IMR-90 (cell line): ENCODE data around the gene PSMA6. TPM values are rescaled to one million over a fixed set of nuclear protein-coding genes. Genes with fewer than 3 reads are reported as not detected.
A peak's percentile ranks its signal among the peaks of the same experiment; 100 is the strongest.

ENCODE experiments used
- ATAC-seq: fragments of 200-7000 bp; cut with Tn5 transposase; 2 replicates; pipeline ENCODE4 v1.9.1; 2020; ENCODE audit warnings: low read depth, mild to moderate bottlenecking, moderate library complexity
- BruUV-seq: library from RNA; stranded (reverse); fragments of 400-500 nt; replicated peaks from 2 replicates; lab custom pipeline; 2021; lab: Mats Ljungman, UMichigan
- CTCF ChIA-PET: fragments of 300-600 bp; formaldehyde crosslinking; extraction: SDS; loops from one replicate; lab custom pipeline; 2021; ENCODE audit warnings: antibody characterized with exemption; lab: Yijun Ruan, JAX
- POLR2A ChIA-PET: fragments of 300-600 bp; sonication (Branson Sonifier 250); formaldehyde crosslinking; loops from one replicate; lab custom pipeline; 2022; ENCODE audit warnings: antibody characterized with exemption; ENCODE audit not compliant: unreplicated experiment; lab: Charles Lee
- DNase-seq: peaks from one replicate; pipeline ENCODE4 v3.0.0; 2013
- H2AFZ ChIP-seq: replicated peaks from 2 replicates; pipeline ENCODE3; 2013; ENCODE audit warnings: low read length, mild to moderate bottlenecking; ENCODE audit not compliant: poor library complexity
- H2AK5ac ChIP-seq: 2 replicates; pipeline ENCODE4 v1.6.1; 2013; ENCODE audit warnings: low read depth, low read length, inconsistent platforms
- H2AK9ac ChIP-seq: replicated peaks from 2 replicates; pipeline ENCODE3; 2013; ENCODE audit warnings: mild to moderate bottlenecking, low read depth, low read length, moderate library complexity; ENCODE audit not compliant: poor library complexity
- H2BK120ac ChIP-seq: 2 replicates; pipeline ENCODE4 v1.6.1; 2013; ENCODE audit warnings: low read depth, low read length, inconsistent platforms
- H2BK15ac ChIP-seq: 3 replicates; pipeline ENCODE4 v1.6.1; 2013; ENCODE audit warnings: low read depth, low read length, inconsistent platforms
- H2BK20ac ChIP-seq: 2 replicates; pipeline ENCODE4 v1.6.1; 2013; ENCODE audit warnings: low read depth, mild to moderate bottlenecking, inconsistent platforms, low read length, moderate library complexity
- H2BK5ac ChIP-seq: 2 replicates; pipeline ENCODE4 v1.6.1; 2013; ENCODE audit warnings: mild to moderate bottlenecking, low read depth, low read length, inconsistent platforms; ENCODE audit not compliant: poor library complexity, severe bottlenecking
- H3K14ac ChIP-seq: replicated peaks from 2 replicates; pipeline ENCODE4 v1.6.1; 2013; ENCODE audit warnings: low read depth, low read length, inconsistent platforms
- H3K18ac ChIP-seq: 2 replicates; pipeline ENCODE4 v1.6.1; 2013; ENCODE audit warnings: low read depth, low read length, control low read depth
- H3K23ac ChIP-seq: 2 replicates; pipeline ENCODE4 v1.6.1; 2013; ENCODE audit warnings: low read depth, low read length, inconsistent platforms
- H3K27ac ChIP-seq: 2 replicates; pipeline ENCODE4 v1.5.1; 2013; ENCODE audit warnings: mild to moderate bottlenecking, control low read depth, low read length; ENCODE audit not compliant: insufficient read depth
- H3K27me3 ChIP-seq: 2 replicates; pipeline ENCODE4 v1.6.1; 2013; ENCODE audit warnings: low read length; ENCODE audit not compliant: control insufficient read depth, insufficient read depth
- H3K36me3 ChIP-seq: 2 replicates; pipeline ENCODE4 v1.6.1; 2013; ENCODE audit warnings: low read length, mixed read lengths; ENCODE audit not compliant: control insufficient read depth, insufficient read depth
- H3K4ac ChIP-seq: 2 replicates; pipeline ENCODE4 v1.6.1; 2013; ENCODE audit warnings: low read depth, low read length, inconsistent platforms
- H3K4me1 ChIP-seq: 2 replicates; pipeline ENCODE4 v1.6.1; 2013; ENCODE audit warnings: low read length, mixed read lengths; ENCODE audit not compliant: control insufficient read depth, insufficient read depth
- H3K4me2 ChIP-seq: 2 replicates; pipeline ENCODE4 v1.6.1; 2013; ENCODE audit warnings: low read depth, mild to moderate bottlenecking, control low read depth, low read length, moderate library complexity
- H3K4me3 ChIP-seq: 2 replicates; pipeline ENCODE4 v1.5.1; 2013; ENCODE audit warnings: low read depth, mild to moderate bottlenecking, control low read depth, low read length, moderate library complexity; ENCODE audit not compliant: insufficient read depth
- H3K56ac ChIP-seq: 2 replicates; pipeline ENCODE4 v1.6.1; 2013; ENCODE audit warnings: low read length, inconsistent platforms; ENCODE audit not compliant: insufficient read depth; ENCODE audit errors: extremely low read depth
- H3K79me1 ChIP-seq, 2 experiments: 2 replicates each; pipeline ENCODE4 v1.6.1; 2013; ENCODE audit warnings: low read length in 2 of 2, inconsistent platforms in 1 of 2, low read depth in 1 of 2
- H3K9ac ChIP-seq: 2 replicates; pipeline ENCODE4 v1.6.1; 2013; ENCODE audit warnings: low read depth, low read length, control low read depth
- H3K9me1 ChIP-seq: 2 replicates; pipeline ENCODE4 v1.6.1; 2013; ENCODE audit warnings: low read length, inconsistent platforms; ENCODE audit not compliant: insufficient read depth
- H3K9me3 ChIP-seq: 2 replicates; pipeline ENCODE4 v1.6.1; 2013; ENCODE audit warnings: low read length; ENCODE audit not compliant: control insufficient read depth, insufficient read depth
- H4K20me1 ChIP-seq: 2 replicates; pipeline ENCODE4 v1.6.1; 2013; ENCODE audit warnings: low read length, inconsistent platforms; ENCODE audit not compliant: insufficient read depth
- H4K5ac ChIP-seq: 2 replicates; pipeline ENCODE4 v1.6.1; 2013; ENCODE audit warnings: mild to moderate bottlenecking, low read depth, low read length, control low read depth
- H4K8ac ChIP-seq, 2 experiments: 2 replicates each; pipeline ENCODE4 v1.6.1; 2013; ENCODE audit warnings: low read depth in 2 of 2, low read length in 2 of 2, control low read depth in 1 of 2, inconsistent platforms in 1 of 2
- H4K91ac ChIP-seq: 2 replicates; pipeline ENCODE4 v1.6.1; 2013; ENCODE audit warnings: low read depth, low read length, inconsistent platforms; ENCODE audit not compliant: insufficient read depth
- BHLHE40 ChIP-seq: fragments of 150-350 bp; IDR thresholded peaks from 2 replicates; pipeline ENCODE4 v1.6.1; 2016; ENCODE audit warnings: mild to moderate bottlenecking, low read depth, low read length
- CHD1 ChIP-seq: IDR thresholded peaks from 2 replicates; pipeline ENCODE4 v1.6.1; 2012; ENCODE audit warnings: low read depth, low read length, improper control_type of control experiment
- FOS ChIP-seq: fragments of 150-350 bp; IDR thresholded peaks from 2 replicates; pipeline ENCODE4 v1.6.1; 2016; ENCODE audit warnings: low read depth, low read length
- MAFK ChIP-seq: IDR thresholded peaks from 2 replicates; pipeline ENCODE4 v1.6.1; 2012; ENCODE audit warnings: low read depth, low read length, improper control_type of control experiment
- MAZ ChIP-seq: IDR thresholded peaks from 2 replicates; pipeline ENCODE4 v1.6.1; 2012; ENCODE audit warnings: low read depth, mild to moderate bottlenecking, low read length, improper control_type of control experiment, moderate library complexity, borderline replicate concordance
- MXI1 ChIP-seq: IDR thresholded peaks from 2 replicates; pipeline ENCODE4 v1.6.1; 2012; ENCODE audit warnings: low read depth, mild to moderate bottlenecking, low read length, moderate library complexity, borderline replicate concordance
- NFE2L2 ChIP-seq: fragments of 150-350 bp; IDR thresholded peaks from 2 replicates; pipeline ENCODE4 v1.6.1; 2016; ENCODE audit warnings: low read depth, mild to moderate bottlenecking, low read length
- RAD21 ChIP-seq: IDR thresholded peaks from 2 replicates; pipeline ENCODE4 v1.6.1; 2012; ENCODE audit warnings: low read length, improper control_type of control experiment
- RCOR1 ChIP-seq: IDR thresholded peaks from 2 replicates; pipeline ENCODE4 v1.6.1; 2012; ENCODE audit warnings: mild to moderate bottlenecking, low read length, improper control_type of control experiment; ENCODE audit not compliant: insufficient replicate concordance
- RFX5 ChIP-seq: IDR thresholded peaks from 2 replicates; pipeline ENCODE4 v1.8.0; 2012; ENCODE audit warnings: low read depth, mild to moderate bottlenecking, low read length, moderate library complexity
- SMC3 ChIP-seq: fragments of 150-350 bp; IDR thresholded peaks from 2 replicates; pipeline ENCODE4 v1.6.1; 2016; ENCODE audit warnings: low read depth, mild to moderate bottlenecking, antibody characterized with exemption, low read length, moderate library complexity
- WGBS, 2 experiments: methylation state at CpG; one replicate each; pipeline versions ENCODE4 v1.1.5 to v1.1.7; 2013; ENCODE audit warnings: missing lambda C conversion rate in 2 of 2; ENCODE audit not compliant: insufficient read length in 1 of 2; ENCODE audit errors: extremely low coverage in 2 of 2; 5-methylcytosine and 5-hydroxymethylcytosine counted together
- dilution Hi-C: fragments of 300-500 bp; cut with HindIII; formaldehyde crosslinking; loops from one replicate; pipeline ENCODE4 v1.14.3; 2018; ENCODE audit warnings: low sequenced_read_pairs; ENCODE audit not compliant: unreplicated experiment
- in situ Hi-C: fragments of 300-500 bp; cut with MboI; formaldehyde crosslinking; loops from 3 replicates; pipeline ENCODE4 v1.14.3; 2019; ENCODE audit warnings: low sequenced_read_pairs, inconsistent platforms, mixed read lengths
- intact Hi-C: fragments of 100-400 bp; cut with micrococcal nuclease; formaldehyde crosslinking; loops from 2 replicates; pipeline ENCODE4 v1.10.0; 2022
- polyA plus RNA-seq, 3 experiments: library from polyadenylated mRNA; depleted of rRNA; stranded (reverse); fragments of >200 nt; gene quantifications; 2 replicates each; pipeline ENCODE4 v1.2.3, GENCODE V29; 2012; ENCODE audit warnings: low replicate concordance in 1 of 3
- total RNA-seq: library from RNA; depleted of rRNA; stranded (reverse); fragments of >200 nt; gene quantifications from 2 replicates; pipeline ENCODE4 v1.2.3, GENCODE V29; 2012
- TF ChIP-seq, protein P1 (sequence below): fragments of 150-350 bp; IDR thresholded peaks from 2 replicates; pipeline ENCODE4 v1.6.1; 2017; ENCODE audit warnings: mild to moderate bottlenecking, antibody characterized with exemption, low read length, low read depth
- TF ChIP-seq, protein P2 (sequence below): conservative IDR thresholded peaks from 2 replicates; pipeline ENCODE4 v1.5.1; 2012; ENCODE audit warnings: mild to moderate bottlenecking, low read depth, low read length, improper control_type of control experiment

The PSMA6 gene
- total and polyA plus RNA-seq, 2 of the 4 experiments (the other 2 are of a cell fraction): 184 to 530 TPM

DNA sequence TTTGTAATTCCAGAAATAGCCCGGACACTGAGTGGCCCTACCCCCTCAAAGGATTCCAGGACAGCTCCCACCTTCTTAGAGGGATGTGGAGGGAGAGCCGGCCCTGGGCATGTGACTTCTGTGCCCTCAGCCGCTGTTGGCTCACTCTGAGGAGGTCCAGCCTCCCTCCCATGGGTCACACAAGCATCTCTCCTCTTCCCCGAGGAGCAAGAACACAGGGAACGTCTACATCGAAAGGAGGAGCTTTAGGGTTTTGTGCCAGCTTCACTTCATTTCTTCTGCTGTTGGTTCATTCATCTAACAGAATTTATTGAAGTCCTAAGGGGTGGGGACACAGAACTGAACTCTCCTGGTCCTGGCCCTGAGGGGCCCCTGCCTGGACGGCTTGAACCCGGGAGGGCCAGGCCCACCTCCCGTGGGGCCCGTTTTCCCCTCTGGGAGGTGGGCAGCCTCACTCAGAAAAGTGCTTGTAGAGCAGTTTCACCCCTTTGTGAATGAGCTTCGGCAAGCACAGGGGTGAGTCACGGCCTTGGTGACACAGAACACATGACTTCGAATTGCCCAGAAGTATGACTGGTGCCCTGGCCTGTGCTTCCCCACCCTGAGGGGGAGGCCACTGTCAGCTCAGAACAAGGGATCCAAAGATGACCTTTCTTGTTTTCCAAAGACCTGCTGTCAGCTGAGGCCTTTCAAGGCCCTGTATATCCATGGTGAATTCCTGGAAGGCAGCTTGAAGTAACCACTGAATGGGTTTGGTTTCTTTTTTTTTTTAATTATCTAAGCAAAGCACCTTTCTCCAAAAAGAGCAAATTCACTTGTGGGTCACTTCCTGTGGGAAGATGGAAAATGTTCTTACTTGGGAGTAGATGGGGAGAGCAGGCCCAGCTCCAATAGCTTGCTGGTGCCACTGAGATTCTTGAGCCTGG lies 73.2 kb downstream of the PSMA6 start:
- CTCF ChIA-PET: interaction anchor here (0.7 to 1.6 kb wide), 3 partner anchors 13 to 40 kb away, joined by 3 to 5 read pairs (median 3); partner anchors contain the start of gene NFKBIA
- H4K8ac ChIP-seq: peak overlapping the region; percentile 75 to 96
- H3K36me3 ChIP-seq: no peaks in the 10 kb centered on the region
- H4K91ac ChIP-seq: peak overlapping the region; percentile 96
- H2AFZ ChIP-seq: peak overlapping the region; percentile 82
- peaks cover 38% of the 10 kb centered on the region for H3K4me1 ChIP-seq
- H2AK9ac ChIP-seq: peak overlapping the region; percentile 48
- H2BK120ac ChIP-seq: peak overlapping the region; percentile 98
- H3K27me3 ChIP-seq: no peaks in the 10 kb centered on the region
- peak overlapping the region; percentile 74 for H3K27ac ChIP-seq
- peak overlapping the region; percentile 11; the same call in 1 of the 2 replicates for H3K4me2 ChIP-seq
- peak overlapping the region; percentile 86 for H4K5ac ChIP-seq
- 0 out of 4 replicates have a peak, but pooled peaks cover 0 to 4% of the 10 kb centered on the region in 2 experiments for H3K79me1 ChIP-seq
- H3K9ac ChIP-seq: peak overlapping the region; percentile 47; the same call in 1 of the 2 replicates
- H2BK5ac ChIP-seq: peak overlapping the region; percentile 95
- H2BK20ac ChIP-seq: peak overlapping the region; percentile 96
- no peak for TF ChIP-seq RAD21
- TF ChIP-seq NFE2L2: peak; percentile 15; the same call in 1 of the 2 replicates
- TF ChIP-seq, protein P1, sequence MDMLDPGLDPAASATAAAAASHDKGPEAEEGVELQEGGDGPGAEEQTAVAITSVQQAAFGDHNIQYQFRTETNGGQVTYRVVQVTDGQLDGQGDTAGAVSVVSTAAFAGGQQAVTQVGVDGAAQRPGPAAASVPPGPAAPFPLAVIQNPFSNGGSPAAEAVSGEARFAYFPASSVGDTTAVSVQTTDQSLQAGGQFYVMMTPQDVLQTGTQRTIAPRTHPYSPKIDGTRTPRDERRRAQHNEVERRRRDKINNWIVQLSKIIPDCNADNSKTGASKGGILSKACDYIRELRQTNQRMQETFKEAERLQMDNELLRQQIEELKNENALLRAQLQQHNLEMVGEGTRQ: peak; percentile 61; the same call in 1 of the 2 replicates
- peak; percentile 86 for TF ChIP-seq FOS
- peak; percentile 38; the same call in 1 of the 2 replicates for TF ChIP-seq MAZ
- peak; percentile 82 for TF ChIP-seq MAFK
- TF ChIP-seq MXI1: no peak
- TF ChIP-seq, protein P2, sequence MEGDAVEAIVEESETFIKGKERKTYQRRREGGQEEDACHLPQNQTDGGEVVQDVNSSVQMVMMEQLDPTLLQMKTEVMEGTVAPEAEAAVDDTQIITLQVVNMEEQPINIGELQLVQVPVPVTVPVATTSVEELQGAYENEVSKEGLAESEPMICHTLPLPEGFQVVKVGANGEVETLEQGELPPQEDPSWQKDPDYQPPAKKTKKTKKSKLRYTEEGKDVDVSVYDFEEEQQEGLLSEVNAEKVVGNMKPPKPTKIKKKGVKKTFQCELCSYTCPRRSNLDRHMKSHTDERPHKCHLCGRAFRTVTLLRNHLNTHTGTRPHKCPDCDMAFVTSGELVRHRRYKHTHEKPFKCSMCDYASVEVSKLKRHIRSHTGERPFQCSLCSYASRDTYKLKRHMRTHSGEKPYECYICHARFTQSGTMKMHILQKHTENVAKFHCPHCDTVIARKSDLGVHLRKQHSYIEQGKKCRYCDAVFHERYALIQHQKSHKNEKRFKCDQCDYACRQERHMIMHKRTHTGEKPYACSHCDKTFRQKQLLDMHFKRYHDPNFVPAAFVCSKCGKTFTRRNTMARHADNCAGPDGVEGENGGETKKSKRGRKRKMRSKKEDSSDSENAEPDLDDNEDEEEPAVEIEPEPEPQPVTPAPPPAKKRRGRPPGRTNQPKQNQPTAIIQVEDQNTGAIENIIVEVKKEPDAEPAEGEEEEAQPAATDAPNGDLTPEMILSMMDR: no peak
- no peak for TF ChIP-seq CHD1
- no peak for TF ChIP-seq RFX5
- no peak for TF ChIP-seq SMC3
- TF ChIP-seq RCOR1: no peak
- TF ChIP-seq BHLHE40: peak; percentile 62; the same call in 1 of the 2 replicates
- peak; percentile 85 for ATAC-seq
- peak overlapping the region; percentile 91 for H3K23ac ChIP-seq
- peak overlapping the region; percentile 61; the same call in 1 of the 2 replicates for H3K56ac ChIP-seq
- DNase-seq: peak; percentile 92
- intact Hi-C loops (no loop called here), in situ Hi-C loops (no loop called here), dilution Hi-C loops (no loop called here)
- peaks cover 33% of the 10 kb centered on the region for H3K9me1 ChIP-seq
- POLR2A ChIA-PET: interaction anchor here (0.6 kb wide), 1 partner anchor 73 kb away, joined by 5 read pairs; the partner anchor contains the start of gene PSMA6
- peak overlapping the region; percentile 97 for H3K14ac ChIP-seq
- no peak overlapping the region for H3K4me3 ChIP-seq
- 26% methylated on average over 7 of the region's 13 CpGs; no CpG with 5 or more reads in 1 of the 2 experiments for WGBS, 2 experiments
- H3K4ac ChIP-seq: peak overlapping the region; percentile 98
- peak overlapping the region; percentile 100 for H2AK5ac ChIP-seq
- BruUV-seq: no TSS peak
- no peaks in the 10 kb centered on the region for H4K20me1 ChIP-seq
- H3K9me3 ChIP-seq: no peaks in the 10 kb centered on the region
- H3K18ac ChIP-seq: peak overlapping the region; percentile 86
- H2BK15ac ChIP-seq: peak overlapping the region; percentile 98
